Gastroesophageal sphincter (tissue), 3 donors: ENCODE data around the gene TALDO1.

ENCODE experiments used
- EP300 ChIP-seq: sonication (generic); formaldehyde crosslinking; IDR thresholded peaks from one replicate; pipeline ENCODE4 v1.6.1; 2017; ENCODE audit warnings: antibody characterized with exemption, mild to moderate bottlenecking
- POLR2AphosphoS5 ChIP-seq: sonication (generic); formaldehyde crosslinking; IDR thresholded peaks from one replicate; pipeline ENCODE4 v1.6.1; 2017; ENCODE audit warnings: antibody characterized with exemption
- TF ChIP-seq, protein P1 (sequence below), 4 experiments: fragments of 200-600 bp in 2 of 4; fragments of 450-650 bp in 2 of 4; sonication (generic) in 1 of 4; IDR thresholded peaks; one replicate each; pipeline ENCODE4 v1.5.1; 2017 to 2019; ENCODE audit warnings: antibody characterized with exemption in 4 of 4, mild to moderate bottlenecking in 2 of 4, moderate library complexity in 2 of 4

DNA sequence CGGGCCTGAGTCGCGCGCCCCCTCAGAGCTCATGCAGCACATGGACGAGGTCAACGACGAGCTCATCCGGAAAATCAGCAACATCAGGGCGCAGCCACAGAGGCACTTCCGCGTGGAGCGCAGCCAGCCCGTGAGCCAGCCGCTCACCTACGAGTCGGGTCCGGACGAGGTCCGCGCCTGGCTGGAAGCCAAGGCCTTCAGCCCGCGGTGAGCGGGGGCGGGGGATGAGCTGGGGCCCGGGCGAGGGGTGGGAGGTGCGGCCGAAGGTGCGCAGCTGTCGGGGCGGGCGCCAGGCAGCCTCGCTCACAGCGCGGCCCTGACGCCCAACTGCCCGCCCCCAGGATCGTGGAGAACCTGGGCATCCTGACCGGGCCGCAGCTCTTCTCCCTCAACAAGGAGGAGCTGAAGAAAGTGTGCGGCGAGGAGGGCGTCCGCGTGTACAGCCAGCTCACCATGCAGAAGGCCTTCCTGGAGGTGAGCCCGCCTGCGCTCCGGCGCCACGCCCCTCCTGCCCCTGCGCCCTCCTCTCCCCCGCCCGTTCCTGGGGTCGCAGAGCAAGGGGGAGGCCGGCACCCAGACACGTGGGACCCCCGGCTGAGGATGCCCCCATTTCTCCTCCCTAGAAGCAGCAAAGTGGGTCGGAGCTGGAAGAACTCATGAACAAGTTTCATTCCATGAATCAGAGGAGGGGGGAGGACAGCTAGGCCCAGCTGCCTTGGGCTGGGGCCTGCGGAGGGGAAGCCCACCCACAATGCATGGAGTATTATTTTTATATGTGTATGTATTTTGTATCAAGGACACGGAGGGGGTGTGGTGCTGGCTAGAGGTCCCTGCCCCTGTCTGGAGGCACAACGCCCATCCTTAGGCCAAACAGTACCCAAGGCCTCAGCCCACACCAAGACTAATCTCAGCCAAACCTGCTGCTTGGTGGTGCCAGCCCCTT is 20.7 kb upstream of the TALDO1 start:
- TF ChIP-seq POLR2AphosphoS5: no peak
- TF ChIP-seq, protein P1, sequence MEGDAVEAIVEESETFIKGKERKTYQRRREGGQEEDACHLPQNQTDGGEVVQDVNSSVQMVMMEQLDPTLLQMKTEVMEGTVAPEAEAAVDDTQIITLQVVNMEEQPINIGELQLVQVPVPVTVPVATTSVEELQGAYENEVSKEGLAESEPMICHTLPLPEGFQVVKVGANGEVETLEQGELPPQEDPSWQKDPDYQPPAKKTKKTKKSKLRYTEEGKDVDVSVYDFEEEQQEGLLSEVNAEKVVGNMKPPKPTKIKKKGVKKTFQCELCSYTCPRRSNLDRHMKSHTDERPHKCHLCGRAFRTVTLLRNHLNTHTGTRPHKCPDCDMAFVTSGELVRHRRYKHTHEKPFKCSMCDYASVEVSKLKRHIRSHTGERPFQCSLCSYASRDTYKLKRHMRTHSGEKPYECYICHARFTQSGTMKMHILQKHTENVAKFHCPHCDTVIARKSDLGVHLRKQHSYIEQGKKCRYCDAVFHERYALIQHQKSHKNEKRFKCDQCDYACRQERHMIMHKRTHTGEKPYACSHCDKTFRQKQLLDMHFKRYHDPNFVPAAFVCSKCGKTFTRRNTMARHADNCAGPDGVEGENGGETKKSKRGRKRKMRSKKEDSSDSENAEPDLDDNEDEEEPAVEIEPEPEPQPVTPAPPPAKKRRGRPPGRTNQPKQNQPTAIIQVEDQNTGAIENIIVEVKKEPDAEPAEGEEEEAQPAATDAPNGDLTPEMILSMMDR (IDR thresholded peaks at IDR 0.05): no peak
- no peak for TF ChIP-seq EP300
